NCI-H446 treated with DMSO at 0.1 percent for 48 hours (cell line): Measurements from ENCODE around the gene SHMT2.

Experiments used
- DNase-seq: peaks from one replicate; lab custom pipeline; 2025; lab: John Stamatoyannopoulos, UW

The SHMT2 gene

DNA sequence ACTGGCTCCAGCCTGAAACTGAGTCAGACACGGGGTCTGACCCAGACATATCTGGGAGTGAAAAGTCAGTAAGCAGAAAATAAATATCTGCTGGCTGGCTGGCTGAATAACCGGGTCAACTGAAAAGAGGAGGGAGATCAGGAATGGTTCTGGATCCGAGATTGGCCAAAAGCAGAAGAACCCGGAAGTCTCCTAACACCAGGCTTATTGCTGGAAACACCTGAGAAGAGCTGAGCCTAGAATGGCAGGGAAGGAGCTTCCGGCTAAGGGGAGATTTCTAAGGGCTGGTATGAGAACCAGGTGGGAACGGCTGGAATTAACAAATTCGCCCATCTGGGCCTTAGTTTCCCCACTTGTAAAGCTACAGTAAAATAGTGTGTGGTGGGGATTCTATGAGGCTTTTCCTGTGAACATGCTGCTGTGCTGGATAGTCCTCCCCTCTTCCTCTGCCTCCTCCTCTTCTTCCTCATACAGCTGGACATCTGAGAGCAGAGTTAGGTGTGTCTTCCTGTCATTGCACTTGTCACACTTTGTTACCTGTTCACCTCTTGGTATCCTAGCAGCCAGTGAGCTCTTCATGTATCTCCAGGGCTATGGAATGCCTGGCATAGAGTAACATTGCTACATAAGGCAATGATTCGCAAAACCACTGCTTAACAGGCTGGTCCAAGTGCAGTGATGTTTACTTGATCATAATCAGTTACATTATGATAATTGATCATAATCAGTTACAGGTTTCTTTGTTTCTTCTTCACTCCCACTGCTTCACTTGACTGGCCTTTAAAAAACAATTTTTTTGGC is 2.0 kb upstream of the SHMT2 start:
- no peak for DNase-seq

DNA sequence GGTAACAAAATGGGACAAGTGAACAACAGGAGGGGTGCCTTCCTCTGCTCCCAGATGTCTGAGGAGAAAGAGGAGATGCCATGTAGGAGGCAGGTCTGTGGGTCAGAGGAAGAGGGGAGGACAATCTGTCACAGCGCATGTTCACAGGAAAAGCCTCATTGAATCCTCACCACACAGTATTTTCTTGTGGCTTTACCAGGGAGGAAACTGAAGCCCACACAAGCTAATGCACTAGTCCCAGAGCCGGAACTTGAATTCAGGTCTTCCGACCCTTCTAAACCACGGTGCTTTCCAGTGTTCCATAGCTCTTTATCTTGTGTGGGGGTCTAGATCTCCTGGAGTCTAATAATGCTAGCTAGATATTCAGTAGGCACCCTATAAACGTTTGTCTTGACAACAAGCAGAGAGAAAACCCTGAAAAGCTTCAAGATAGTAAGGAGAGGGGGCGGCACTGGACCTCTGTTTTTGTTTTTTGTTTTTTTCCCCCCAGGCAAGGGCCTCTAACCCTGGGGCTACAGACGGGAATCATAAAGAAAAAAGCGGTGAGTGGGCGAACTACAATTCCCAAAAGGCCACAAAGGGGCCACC is 371 bp upstream of the SHMT2 start:
- no peak for DNase-seq

DNA sequence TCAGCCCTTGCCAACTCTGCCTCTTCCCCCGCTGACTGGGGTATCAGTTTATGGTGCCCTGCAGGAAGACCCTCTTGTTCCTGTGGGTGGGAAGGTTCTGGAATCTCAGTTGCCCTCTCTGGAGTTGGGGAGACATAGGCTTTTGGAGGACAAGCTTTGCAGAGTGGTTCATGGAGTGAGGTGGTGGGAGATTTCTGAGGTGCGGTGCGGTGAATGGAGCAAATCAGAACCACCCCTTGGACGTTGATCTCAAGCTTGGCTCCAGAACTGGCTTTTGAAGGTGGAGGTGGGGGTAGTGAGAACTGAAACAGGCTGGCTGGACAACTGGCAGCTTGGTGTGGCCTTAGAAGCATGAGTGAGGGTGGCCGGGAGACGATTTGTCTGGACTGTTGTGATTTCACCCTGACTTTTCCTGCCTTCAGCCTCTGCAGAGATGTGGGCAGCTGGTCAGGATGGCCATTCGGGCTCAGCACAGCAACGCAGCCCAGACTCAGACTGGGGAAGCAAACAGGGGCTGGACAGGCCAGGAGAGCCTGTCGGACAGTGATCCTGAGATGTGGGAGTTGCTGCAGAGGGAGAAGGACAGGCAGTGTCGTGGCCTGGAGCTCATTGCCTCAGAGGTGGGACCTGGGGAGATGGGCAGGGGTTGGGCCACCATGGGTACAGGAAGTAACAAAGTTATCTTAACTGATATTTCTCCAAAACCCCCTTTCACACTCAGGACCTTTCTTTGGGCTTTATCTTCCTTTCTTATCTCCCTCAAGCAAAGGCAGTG is 1.1 kb downstream of the SHMT2 start:
- DNase-seq = no peak

DNA sequence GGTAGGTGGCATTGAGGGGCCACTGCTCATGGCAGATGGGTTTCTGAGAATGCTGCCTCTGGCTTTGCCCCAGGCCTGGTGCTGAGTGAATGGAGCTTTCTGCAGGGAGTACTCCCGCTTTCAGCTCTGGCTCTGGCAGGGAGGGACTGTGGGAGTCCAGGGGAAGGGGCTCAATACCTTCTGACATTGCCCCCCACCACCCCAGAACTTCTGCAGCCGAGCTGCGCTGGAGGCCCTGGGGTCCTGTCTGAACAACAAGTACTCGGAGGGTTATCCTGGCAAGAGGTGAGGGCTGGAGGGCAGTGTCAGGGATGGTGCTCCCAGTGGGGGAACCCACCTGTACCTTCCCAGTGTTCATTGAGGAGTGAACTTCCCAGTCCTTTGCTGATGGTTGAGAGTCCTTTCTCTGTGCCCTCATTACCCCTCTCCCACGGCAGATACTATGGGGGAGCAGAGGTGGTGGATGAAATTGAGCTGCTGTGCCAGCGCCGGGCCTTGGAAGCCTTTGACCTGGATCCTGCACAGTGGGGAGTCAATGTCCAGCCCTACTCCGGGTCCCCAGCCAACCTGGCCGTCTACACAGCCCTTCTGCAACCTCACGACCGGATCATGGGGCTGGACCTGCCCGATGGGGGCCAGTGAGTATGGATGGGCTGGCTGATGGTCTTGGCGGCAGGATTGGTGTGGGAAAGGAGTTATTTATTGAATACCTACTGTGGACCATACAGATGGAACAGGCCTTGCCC is 1.9 kb downstream of the SHMT2 start:
- DNase-seq = no peak

DNA sequence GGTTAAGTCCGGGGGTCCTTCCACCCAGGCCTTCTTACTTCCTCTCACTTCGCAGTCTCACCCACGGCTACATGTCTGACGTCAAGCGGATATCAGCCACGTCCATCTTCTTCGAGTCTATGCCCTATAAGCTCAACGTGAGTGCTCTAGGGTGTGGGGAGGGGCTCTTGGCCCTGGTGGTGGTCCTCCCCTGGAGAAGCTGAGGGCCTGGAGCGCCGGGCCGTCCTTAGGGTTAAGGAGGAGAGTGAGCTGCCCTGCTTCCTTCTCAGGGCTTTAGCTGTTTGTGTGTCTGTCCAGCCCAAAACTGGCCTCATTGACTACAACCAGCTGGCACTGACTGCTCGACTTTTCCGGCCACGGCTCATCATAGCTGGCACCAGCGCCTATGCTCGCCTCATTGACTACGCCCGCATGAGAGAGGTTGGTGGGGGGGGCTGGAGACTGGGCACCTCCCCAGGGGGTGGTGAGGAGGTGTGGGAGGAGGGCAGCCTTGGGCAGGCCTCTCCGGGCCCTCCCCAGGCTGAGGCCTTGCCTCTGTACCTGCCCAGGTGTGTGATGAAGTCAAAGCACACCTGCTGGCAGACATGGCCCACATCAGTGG is 2.7 kb downstream of the SHMT2 start:
- DNase-seq = no peak

DNA sequence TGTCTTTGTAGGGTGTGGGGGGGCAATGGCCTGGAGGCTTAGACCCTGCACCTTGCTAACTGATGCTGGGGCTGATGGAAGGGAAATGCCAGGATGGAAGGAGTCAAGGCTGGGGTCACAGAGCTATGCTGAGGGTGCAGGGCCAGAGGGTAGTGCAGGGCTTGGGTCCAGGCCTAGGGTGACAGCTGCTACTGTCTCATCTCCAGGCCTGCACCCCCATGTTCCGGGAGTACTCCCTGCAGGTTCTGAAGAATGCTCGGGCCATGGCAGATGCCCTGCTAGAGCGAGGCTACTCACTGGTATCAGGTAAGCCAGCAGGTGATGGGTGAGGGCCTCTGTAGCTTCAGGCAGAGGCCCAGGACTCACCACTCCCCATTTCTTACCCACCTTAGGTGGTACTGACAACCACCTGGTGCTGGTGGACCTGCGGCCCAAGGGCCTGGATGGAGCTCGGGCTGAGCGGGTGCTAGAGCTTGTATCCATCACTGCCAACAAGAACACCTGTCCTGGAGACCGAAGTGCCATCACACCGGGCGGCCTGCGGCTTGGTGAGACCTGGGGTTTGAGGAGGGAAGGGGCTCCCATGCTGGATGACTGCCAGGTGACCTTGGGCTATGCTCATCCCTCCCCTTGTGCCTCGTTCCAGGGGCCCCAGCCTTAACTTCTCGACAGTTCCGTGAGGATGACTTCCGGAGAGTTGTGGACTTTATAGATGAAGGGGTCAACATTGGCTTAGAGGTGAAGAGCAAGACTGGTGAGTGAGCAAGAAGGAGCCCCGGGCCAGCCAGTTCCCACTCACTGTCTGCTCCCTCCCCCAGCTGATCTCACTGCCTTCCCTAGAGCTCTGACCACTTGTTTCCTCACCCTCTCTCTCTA is 4.1 kb downstream of the SHMT2 start:
- no peak for DNase-seq

DNA sequence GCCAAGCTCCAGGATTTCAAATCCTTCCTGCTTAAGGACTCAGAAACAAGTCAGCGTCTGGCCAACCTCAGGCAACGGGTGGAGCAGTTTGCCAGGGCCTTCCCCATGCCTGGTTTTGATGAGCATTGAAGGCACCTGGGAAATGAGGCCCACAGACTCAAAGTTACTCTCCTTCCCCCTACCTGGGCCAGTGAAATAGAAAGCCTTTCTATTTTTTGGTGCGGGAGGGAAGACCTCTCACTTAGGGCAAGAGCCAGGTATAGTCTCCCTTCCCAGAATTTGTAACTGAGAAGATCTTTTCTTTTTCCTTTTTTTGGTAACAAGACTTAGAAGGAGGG is 4.7 kb downstream of the SHMT2 start:
- no peak for DNase-seq

DNA sequence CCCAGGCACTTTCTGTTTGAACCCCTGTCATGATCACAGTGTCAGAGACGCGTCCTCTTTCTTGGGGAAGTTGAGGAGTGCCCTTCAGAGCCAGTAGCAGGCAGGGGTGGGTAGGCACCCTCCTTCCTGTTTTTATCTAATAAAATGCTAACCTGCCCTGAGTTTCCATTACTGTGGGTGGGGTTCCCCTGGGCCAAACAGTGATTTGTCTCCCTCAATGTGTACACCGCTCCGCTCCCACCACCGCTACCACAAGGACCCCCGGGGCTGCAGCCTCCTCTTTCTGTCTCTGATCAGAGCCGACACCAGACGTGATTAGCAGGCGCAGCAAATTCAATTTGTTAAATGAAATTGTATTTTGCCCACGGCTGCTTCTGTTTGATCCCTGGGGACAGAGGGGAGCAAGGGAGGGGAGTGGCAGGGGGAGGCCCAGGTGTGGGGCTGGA is 5.1 kb downstream of the SHMT2 start:
- DNase-seq = no peak

DNA sequence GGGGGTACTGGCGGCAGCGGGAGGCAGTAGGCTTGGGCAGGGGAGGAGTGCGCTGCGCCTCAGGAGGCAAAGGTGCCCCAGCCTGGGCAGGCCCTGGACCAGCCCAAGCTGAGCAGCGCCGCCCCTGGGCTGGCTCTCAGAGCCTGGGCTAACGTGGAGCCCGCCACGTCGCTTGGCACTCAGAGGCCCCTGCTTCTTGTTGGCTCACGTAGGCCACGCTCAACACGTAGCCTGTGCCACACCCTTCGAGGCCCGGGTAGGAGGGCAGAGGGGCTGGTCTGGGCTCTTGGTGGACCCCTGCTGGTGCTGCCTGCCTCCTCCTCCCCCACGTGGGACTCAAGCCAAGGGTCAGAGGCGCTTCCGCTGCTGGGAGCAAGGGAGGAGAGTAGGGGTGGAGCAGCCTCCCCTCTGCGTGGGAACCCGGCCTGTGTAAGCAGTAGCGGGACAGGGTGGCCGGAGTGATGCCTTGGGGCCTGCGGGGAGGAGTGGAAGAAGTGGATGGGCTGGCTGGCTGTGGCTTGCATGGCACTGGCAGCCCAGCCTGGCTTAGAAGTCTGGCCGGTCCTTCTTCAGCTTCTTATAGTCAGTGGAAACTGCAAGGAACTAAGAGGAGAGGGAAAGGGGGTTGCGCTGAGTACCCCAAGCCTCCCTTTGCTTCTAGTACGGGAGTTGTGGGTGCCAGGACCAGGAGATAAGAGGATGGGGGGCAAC is 5.7 kb downstream of the SHMT2 start:
- DNase-seq = no peak

DNA sequence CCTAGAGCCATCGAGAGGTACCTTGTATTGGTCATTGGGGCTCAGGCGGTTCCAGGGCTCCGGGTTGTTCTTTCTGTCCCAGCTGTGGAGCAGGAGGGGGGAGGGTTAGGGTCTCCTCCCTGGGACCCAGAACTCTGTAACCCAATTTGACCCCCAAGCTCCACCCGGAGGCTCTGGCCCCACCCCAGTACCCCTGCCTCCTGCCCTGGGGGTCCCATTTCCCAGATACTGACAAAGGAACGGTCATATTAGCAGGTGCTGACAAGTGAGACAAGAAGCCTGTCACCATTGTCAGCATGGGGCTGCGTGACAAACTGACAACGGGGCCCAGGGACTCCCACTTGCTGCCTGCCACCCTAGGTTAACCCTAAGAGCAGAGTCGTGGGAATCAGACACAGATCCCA is 6.2 kb downstream of the SHMT2 start:
- DNase-seq = no peak

DNA sequence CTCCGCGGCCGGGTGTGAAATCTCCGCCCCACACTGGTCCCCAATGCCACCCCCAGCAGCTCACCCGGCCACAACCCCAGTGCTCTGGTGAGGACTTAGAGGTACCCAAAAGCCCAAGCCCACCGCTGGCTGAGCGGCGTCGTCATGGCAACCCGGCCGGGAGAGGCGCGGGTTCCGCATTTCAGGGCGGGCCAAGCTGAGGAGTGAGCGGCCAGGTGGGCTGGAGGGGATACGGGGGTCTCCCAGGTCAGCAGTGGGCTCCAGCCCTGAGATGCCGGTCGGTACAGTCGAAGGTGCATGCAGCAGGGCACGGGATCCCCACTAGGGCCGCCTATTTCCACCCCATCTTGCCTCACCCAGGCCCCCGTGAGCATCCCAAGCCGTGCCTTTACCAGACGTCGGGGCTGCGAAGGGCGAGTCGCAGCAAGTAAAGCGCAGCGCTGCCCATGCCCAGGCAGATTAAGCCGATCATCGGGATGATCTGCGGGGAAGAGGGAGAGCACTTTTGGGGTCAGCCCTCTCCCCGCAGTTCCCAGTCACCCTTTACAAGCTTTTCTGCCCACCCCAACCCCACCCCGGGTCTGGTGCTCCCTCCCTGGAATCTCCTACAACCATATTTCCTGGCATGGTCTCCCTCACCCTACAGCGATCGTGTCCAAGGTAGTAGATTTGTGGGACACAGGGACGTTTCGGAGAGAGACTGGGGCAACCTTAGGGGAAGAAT is 6.9 kb downstream of the SHMT2 start:
- no peak for DNase-seq

DNA sequence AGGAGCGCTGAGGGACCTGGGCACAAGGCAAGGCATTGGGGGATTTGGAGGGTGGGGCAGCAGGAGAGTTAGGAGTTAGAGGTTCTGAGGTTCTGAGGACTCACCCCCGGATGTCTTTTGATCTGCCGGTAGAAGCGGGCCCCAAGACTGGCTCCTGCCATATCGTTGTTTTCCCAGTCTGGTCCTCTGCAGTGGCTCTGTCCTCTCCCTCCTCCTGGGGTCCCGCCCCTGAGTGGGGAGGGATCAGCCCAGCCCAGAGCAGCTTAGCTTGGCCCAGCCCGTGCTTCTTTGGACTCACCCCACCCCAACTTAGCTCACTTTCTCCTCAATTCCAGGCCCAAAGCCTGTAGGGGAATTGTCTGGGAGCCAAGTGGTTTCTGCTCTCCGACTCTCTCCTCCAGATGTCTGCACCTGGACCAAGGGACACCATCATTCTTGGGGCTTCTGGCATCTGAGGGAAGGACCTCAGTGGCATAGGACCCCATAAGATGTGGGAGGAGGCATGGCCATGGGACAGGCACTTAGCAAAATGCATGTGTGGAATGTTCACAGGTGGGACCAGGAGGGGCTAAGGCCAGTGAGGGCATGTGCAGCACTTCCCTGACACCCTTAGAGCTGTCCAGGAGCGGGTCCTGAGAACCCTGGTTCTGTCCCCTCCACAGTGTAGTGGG is 7.5 kb downstream of the SHMT2 start:
- no peak for DNase-seq

DNA sequence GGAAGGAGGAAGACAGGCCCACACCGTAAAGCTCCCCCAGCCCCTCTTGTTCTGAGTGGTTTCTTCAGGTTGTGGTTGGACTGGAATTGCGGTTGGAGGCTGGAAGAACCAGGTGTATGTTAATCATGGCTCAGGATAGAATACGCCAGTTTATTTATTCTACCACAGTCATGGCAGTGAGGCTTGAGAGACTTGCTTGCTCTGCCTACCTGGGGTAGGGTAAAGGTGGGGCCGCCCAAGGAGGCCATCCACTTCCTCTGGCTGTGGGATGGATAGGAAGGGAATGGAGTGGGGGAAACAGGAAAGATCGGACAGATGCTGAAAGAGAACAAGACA is 8.1 kb downstream of the SHMT2 start:
- no peak for DNase-seq

DNA sequence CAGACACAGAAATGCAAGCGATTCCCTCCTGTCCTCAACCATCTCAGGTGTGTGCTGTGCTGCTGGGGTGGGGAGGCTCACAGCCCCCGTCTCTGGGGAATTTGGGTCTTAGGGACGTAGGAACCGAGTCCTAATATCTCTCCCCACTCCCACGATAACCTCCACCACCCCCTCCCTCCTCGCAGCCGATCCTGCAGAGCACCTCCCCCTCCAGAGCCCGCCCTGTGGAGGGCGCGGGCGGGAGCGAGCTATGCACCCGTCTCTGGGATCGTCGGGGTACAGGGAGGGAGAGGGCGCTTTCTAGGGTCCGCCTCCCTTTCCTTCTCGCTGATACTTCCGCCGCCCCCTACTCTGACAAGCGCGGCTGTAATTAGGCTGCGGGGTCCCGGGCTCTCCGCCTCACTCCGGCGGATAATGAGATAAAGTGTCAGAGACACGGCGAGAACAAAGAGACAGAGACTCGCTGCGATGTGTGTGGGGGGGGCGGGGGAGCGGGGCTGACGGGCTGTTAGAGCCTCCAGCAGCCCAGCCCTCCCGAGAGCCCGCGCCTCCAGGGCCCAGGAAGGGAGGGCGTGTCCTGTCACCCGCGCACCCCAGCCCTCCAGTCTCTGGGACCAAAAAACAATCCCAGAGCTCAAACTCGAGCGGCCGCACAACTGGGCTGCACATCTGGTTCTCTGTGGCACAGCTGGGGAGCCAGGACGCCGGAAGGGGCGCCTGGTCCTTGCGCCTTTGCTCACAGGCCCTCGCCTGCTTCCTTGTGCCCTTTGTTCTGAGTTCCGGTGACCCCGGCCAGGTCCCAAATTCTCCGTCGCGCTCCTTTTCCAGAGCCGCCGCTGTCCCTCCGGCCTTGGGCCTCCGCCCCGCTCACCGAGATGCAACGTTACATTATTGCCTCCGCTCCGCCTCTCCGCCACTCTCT is 8.7 kb downstream of the SHMT2 start:
- DNase-seq = no peak

DNA sequence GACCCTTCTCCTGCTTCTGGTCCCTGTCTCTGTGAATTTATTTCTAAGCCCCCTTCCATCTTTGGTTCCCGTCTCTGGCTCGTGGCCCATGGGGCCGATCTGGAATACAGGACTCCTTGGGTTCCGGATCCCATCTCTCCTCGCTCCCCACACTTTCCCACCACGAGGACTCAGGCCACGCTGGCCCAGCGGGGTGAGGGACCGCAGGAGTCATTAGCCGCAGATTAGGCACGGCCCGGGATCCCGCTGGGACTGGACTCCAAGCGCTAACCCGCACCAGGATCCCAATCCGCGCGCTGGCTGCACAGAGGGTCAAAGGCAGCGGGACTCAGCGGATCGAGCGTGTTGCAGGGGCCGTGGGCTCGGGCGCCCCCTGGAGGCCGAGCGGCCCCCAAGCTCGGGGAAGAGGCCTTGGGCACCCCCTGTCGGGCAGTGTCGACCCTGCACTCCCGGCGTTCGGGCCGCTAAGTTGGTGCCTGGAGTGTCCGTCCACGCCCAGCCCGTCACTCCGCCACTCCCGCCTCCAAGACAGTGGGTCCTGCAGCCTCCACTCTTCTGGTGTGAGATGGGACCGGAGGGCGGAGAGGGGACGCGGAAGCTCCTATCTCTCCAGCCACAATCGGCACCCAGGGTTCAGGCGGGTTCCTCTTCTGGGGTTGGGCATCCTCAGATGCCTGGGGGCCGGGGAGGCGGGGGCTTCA is 9.5 kb downstream of the SHMT2 start:
- peak; percentile 69 for DNase-seq

DNA sequence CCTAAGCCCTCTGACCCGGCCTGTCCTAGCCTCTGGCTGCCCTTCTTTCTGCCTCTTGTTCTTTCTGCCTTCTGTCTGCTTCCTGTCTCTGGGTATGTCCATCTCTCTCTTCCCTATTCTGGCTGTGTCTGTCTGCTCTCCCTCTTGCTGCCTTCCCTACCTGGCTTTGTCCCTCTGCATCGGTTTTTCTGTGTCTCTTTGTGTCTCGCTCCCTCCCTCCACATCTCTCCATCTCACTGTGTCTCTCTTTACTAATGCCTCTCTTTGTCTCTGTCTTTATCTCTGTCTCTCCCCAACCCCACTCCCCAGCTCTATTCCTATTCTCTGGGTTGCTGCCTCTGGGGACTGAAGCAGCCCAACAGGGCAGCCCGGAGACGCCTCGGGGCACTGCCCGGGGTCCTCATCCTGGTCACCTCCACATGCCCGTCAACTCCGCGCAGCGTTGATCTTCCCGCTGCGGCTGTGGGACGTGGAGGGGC is 10.1 kb downstream of the SHMT2 start:
- DNase-seq = no peak
